HFF-Myc (cell line): ENCODE data around the gene KCNAB2.

Experiments
- DNase-seq: peaks from one replicate; pipeline ENCODE4 v3.0.0-alpha.2; 2011; ENCODE audit warnings: low read depth; ENCODE audit errors: extremely low read depth
- H3K4me3 ChIP-seq: replicated peaks from 2 replicates; pipeline ENCODE4 v1.5.1; 2011; ENCODE audit warnings: low read depth, mild to moderate bottlenecking, control low read depth, low read length
- TF ChIP-seq, protein P1 (sequence below): IDR thresholded peaks from 2 replicates; pipeline ENCODE4 v1.5.1; 2012; ENCODE audit warnings: mild to moderate bottlenecking, low read depth, low read length, control low read depth; ENCODE audit errors: missing control alignments

The KCNAB2 gene

DNA sequence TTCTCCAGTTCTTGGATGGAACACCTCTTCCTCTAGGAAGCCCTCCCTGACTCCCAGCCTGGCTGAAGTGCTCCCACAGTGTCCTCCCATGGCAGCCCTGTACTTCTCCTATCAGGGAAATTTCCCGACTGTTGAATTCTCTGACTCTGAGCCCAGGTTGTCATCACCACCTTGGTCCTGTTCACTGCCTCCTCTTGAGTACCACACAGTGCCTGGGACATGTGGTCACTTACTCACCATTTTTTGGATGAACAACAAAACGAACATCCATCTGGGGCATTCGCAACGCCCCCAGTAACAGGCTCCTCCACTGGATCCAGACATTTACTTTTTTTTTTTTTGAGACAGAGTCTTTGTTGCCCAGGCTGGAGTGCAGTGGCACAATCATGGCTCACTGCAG lies 97.0 kb downstream of the KCNAB2 start:
- DNase-seq, result no peak
- no peak overlapping the region for H3K4me3 ChIP-seq
- TF ChIP-seq, protein P1, sequence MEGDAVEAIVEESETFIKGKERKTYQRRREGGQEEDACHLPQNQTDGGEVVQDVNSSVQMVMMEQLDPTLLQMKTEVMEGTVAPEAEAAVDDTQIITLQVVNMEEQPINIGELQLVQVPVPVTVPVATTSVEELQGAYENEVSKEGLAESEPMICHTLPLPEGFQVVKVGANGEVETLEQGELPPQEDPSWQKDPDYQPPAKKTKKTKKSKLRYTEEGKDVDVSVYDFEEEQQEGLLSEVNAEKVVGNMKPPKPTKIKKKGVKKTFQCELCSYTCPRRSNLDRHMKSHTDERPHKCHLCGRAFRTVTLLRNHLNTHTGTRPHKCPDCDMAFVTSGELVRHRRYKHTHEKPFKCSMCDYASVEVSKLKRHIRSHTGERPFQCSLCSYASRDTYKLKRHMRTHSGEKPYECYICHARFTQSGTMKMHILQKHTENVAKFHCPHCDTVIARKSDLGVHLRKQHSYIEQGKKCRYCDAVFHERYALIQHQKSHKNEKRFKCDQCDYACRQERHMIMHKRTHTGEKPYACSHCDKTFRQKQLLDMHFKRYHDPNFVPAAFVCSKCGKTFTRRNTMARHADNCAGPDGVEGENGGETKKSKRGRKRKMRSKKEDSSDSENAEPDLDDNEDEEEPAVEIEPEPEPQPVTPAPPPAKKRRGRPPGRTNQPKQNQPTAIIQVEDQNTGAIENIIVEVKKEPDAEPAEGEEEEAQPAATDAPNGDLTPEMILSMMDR, result no peak

DNA sequence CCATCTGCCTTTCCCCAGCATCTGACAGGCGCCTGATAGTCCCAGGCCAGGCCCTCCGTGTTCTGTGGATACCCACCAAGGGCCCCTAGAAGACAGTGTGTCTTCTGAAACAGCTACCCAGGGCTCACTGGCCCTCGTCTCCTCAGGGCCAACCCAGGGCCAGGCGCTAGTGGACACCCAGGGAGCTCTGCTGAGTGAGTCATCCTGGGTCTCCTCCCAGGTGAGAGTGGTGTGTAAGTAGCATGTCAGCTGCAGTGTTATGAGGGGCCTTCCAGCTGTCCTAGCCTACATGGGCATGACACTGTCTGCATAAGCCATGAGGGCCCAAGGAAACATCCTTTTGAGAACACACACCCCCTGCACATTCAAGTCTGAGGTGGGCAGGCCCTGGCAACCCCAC lies 97.7 kb downstream of the KCNAB2 start:
- TF ChIP-seq, protein P1, result no peak

DNA sequence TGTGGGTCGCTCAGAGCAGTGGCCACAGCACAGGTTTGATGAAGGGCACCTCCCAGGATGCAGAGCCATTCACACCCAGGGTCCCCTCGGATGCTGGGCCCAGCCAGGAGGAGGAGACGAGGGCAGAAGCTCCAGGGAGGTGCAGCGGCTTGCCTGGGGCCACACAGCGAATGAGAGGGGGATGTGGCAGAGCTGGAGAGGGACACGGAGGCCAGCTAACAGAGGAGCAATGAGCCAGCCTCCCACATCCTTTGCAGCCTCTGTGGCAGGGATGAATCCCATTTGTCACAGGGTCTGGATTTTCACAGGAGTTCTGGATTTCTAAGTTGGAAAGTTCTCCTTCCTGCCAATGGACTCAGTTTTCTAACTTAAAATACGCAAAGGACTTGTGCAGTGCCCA lies 98.5 kb downstream of the KCNAB2 start:
- no peak for DNase-seq
- TF ChIP-seq, protein P1, result no peak
- no peak overlapping the region for H3K4me3 ChIP-seq

More for the DNA sequence above, 97.7 kb downstream of the KCNAB2 start:
- H3K4me3 ChIP-seq, result no peak overlapping the region
- DNase-seq, result no peak

DNA sequence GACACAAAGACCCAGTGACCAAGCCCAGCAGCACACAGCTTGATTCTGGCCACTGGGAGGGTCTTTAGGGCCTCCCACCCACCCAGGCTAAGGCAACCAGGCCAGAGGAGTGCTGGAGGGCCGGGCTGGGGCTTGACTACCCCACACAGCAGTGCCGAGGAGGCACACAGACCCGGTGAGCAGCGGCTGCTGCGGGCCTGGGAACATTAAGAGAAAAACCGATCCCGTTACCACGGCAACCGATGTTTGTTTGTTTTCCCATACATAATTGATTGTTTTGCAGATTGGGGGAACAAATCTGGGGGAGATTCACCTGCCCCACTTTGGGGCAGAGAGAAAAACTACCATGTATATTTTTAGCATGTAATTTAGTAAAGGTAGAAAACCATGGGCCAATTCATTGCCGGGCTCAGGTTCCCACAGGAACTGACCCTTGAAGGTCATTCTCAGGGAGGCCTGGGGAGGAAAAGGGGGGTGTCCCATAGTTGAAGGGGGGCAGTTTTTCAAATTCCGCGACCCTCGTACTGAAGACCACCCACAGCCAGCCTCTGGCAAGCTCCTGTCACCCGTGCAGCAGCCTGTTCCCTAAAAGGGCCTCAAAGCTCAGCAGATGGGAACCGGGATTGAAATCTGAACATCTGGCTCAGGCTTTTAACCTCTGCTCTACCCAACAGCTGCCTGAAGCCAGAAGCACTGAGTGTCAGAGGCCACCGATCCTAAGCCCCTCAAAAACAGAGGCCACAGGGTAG lies 99.1 kb downstream of the KCNAB2 start:
- TF ChIP-seq, protein P1, result no peak
- no peak overlapping the region for H3K4me3 ChIP-seq
- DNase-seq, result no peak

DNA sequence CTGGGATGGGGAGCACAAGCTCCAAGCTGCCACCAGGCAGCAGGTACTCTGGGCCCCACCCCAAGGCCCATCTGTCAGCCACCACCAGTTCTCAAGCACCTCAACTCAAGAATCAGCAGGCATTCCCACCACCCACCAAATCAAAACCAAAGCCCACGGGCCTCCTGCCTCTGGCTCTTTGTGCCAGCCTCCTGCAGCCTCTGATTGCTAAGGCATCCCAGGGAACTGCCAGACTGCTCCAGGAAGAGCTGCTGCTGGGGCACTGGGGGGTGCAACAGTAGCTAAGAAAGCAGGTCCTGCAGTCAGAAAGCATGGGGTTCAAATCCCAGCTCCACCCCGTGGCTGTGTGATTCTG lies 99.7 kb downstream of the KCNAB2 start:
- DNase-seq, result no peak
- TF ChIP-seq, protein P1, result no peak
- H3K4me3 ChIP-seq, result no peak overlapping the region

DNA sequence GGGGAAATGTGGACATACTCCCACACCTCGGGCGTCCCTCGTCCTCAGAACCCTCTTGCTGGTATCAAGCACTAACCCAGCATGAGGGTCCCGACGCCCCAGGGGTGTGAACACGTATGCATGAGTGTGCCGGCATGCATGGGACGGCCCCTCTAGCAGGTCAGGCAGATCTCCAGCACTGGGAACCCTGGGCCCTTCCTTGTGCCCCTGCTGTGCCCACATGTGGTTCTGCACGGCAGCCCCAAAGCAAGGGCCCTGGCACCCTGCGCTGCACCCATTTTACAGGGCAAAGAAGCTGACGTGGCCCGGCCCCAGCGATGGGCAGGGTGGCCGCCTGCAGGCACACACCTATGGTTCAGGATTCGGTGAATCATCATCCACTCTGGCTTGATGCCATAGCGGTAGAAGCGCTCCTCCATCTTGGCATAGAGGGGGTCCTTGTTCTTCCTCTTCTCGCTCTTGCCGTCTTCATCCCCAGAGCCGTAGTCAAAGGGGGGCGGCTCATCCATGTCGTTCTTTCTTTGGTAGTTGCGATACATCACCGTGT lies 100.2 kb downstream of the KCNAB2 start:
- TF ChIP-seq, protein P1, result no peak
- DNase-seq, result no peak
- H3K4me3 ChIP-seq, result no peak overlapping the region
